MM.1S (cell line): ENCODE data around the gene WRNIP1.

Source experiments
- DNase-seq: peaks from one replicate; pipeline ENCODE4 v3.0.0-alpha.2; 2015
- H2AFZ ChIP-seq: fragments of 300-600 bp; sonication (generic); 2 replicates; pipeline ENCODE4 v1.6.0; 2016; ENCODE audit warnings: antibody characterized with exemption, low read length
- H3F3A ChIP-seq: fragments of 300-600 bp; sonication (generic); 2 replicates; pipeline ENCODE4 v1.6.1; 2016; ENCODE audit warnings: mild to moderate bottlenecking, antibody characterized with exemption, low read length, moderate library complexity, mixed read lengths; ENCODE audit not compliant: insufficient read depth
- H3K27ac ChIP-seq: fragments of 300-600 bp; sonication (generic); 2 replicates; pipeline ENCODE4 v1.5.1; 2016; ENCODE audit warnings: mild to moderate bottlenecking, low read length
- H3K27me3 ChIP-seq: fragments of 300-600 bp; sonication (generic); replicated peaks from 2 replicates; pipeline ENCODE4 v1.6.0; 2016; ENCODE audit warnings: low read length; ENCODE audit not compliant: insufficient read depth
- H3K36me3 ChIP-seq: fragments of 300-600 bp; sonication (generic); replicated peaks from 2 replicates; pipeline ENCODE4 v1.6.1; 2016; ENCODE audit warnings: mild to moderate bottlenecking, low read length, mixed read lengths; ENCODE audit not compliant: insufficient read depth
- H3K4me1 ChIP-seq: fragments of 300-600 bp; sonication (generic); 2 replicates; pipeline ENCODE4 v1.6.1; 2016; ENCODE audit warnings: low read length, mixed read lengths
- H3K4me2 ChIP-seq: fragments of 300-600 bp; sonication (generic); 2 replicates; pipeline ENCODE4 v1.6.0; 2016; ENCODE audit warnings: low read depth, low read length
- H3K4me3 ChIP-seq: fragments of 300-600 bp; sonication (generic); 2 replicates; pipeline ENCODE4 v1.5.1; 2016; ENCODE audit warnings: low read length, mixed read lengths
- H3K79me2 ChIP-seq: fragments of 300-600 bp; sonication (generic); 2 replicates; pipeline ENCODE4 v1.6.1; 2016; ENCODE audit warnings: mixed run types, low read length, mixed read lengths
- H3K9ac ChIP-seq: fragments of 300-600 bp; sonication (generic); 2 replicates; pipeline ENCODE4 v1.6.1; 2016; ENCODE audit warnings: low read length, mixed read lengths
- H3K9me2 ChIP-seq: fragments of 300-600 bp; sonication (generic); replicated peaks from 2 replicates; pipeline ENCODE4 v1.6.1; 2016; ENCODE audit warnings: mild to moderate bottlenecking, low read length, mixed read lengths; ENCODE audit not compliant: insufficient read depth
- H3K9me3 ChIP-seq: fragments of 300-600 bp; sonication (generic); replicated peaks from 2 replicates; pipeline ENCODE4 v1.6.1; 2016; ENCODE audit warnings: mild to moderate bottlenecking, low read length, mixed read lengths; ENCODE audit not compliant: insufficient read depth
- H4K20me1 ChIP-seq: fragments of 300-600 bp; sonication (generic); 2 replicates; pipeline ENCODE4 v1.6.1; 2016; ENCODE audit warnings: mild to moderate bottlenecking, low read length, moderate library complexity, mixed read lengths; ENCODE audit not compliant: insufficient read depth
- EZH2 ChIP-seq: fragments of 300-600 bp; sonication (generic); optimal IDR thresholded peaks from 2 replicates; pipeline ENCODE3; 2017; ENCODE audit warnings: low read depth, mild to moderate bottlenecking, antibody characterized with exemption, low read length, mixed read lengths
- EZH2phosphoT487 ChIP-seq: fragments of 300-600 bp; sonication (generic); IDR thresholded peaks from 2 replicates; pipeline ENCODE4 v1.6.1; 2018; ENCODE audit warnings: antibody characterized with exemption, low read length
- TF ChIP-seq, protein P1 (sequence below): fragments of 300-600 bp; sonication (generic); IDR thresholded peaks from 2 replicates; pipeline ENCODE4 v1.5.1; 2016; ENCODE audit warnings: antibody characterized with exemption, low read length, mixed read lengths

Gene WRNIP1

DNA sequence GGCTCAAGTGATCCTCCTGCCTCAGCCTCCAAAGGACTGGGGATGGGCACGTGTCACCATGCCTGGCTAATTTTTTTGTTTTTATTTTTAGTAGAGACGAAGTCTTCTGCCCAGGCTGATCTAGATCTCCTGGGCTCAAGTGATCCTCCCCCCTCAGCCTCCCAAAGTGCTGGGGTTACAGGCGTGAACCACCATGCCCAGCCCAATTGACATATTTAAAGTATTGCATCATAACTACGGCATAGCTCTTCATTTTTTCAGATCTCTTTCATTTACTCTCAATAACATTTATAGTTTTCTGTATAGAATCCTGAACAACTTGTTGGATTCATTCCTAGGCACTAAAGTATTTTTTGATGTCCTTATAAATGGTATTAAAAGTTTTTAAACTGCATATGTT is 63.4 kb downstream of the WRNIP1 start:
- TF ChIP-seq, protein P1, sequence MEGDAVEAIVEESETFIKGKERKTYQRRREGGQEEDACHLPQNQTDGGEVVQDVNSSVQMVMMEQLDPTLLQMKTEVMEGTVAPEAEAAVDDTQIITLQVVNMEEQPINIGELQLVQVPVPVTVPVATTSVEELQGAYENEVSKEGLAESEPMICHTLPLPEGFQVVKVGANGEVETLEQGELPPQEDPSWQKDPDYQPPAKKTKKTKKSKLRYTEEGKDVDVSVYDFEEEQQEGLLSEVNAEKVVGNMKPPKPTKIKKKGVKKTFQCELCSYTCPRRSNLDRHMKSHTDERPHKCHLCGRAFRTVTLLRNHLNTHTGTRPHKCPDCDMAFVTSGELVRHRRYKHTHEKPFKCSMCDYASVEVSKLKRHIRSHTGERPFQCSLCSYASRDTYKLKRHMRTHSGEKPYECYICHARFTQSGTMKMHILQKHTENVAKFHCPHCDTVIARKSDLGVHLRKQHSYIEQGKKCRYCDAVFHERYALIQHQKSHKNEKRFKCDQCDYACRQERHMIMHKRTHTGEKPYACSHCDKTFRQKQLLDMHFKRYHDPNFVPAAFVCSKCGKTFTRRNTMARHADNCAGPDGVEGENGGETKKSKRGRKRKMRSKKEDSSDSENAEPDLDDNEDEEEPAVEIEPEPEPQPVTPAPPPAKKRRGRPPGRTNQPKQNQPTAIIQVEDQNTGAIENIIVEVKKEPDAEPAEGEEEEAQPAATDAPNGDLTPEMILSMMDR = no peak
- no peak for TF ChIP-seq EZH2
- TF ChIP-seq EZH2phosphoT487 = no peak
- H3K36me3 ChIP-seq = no peaks in the 10 kb centered on the region
- H4K20me1 ChIP-seq = no peaks in the 10 kb centered on the region
- no peak overlapping the region for H3K4me3 ChIP-seq
- H3K9me3 ChIP-seq = no peaks in the 10 kb centered on the region
- no peaks in the 10 kb centered on the region for H3K79me2 ChIP-seq
- H3K4me2 ChIP-seq = no peak overlapping the region
- no peak for DNase-seq
- no peaks in the 10 kb centered on the region for H3K27me3 ChIP-seq
- H3K27ac ChIP-seq = no peak overlapping the region
- H3K9ac ChIP-seq = no peak overlapping the region
- no peaks in the 10 kb centered on the region for H3K9me2 ChIP-seq
- H2AFZ ChIP-seq = no peak overlapping the region
- no peaks in the 10 kb centered on the region for H3F3A ChIP-seq
- no peaks in the 10 kb centered on the region for H3K4me1 ChIP-seq

DNA sequence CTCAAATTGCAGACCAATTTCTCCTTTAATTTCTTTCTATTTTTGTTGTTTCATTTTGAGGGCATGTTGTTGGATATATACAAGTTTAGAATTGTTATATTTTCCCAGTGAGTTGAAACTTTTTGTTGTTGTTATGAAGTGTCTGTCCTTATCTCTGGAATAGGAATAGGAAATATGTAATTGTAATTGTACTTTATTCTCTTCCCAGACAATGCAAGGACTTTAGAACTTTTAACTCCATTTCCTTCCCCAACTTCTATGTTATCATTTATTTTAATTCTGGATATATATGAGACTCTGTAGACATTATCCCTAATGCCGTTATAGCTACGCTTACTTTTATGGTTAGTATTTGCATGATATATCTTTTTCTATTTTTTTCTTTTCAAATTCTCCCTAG is 64.1 kb downstream of the WRNIP1 start:
- H3K27ac ChIP-seq = no peak overlapping the region
- no peaks in the 10 kb centered on the region for H3K27me3 ChIP-seq
- no peaks in the 10 kb centered on the region for H4K20me1 ChIP-seq
- TF ChIP-seq EZH2phosphoT487 = no peak
- no peak for TF ChIP-seq EZH2
- TF ChIP-seq, protein P1 = no peak
- no peaks in the 10 kb centered on the region for H3K9me2 ChIP-seq
- H3K4me3 ChIP-seq = no peak overlapping the region
- H3K9ac ChIP-seq = no peak overlapping the region
- no peaks in the 10 kb centered on the region for H3K9me3 ChIP-seq
- H2AFZ ChIP-seq = no peak overlapping the region
- H3K36me3 ChIP-seq = no peaks in the 10 kb centered on the region
- DNase-seq = no peak
- no peaks in the 10 kb centered on the region for H3F3A ChIP-seq
- H3K4me1 ChIP-seq = no peaks in the 10 kb centered on the region
- H3K79me2 ChIP-seq = no peaks in the 10 kb centered on the region
- H3K4me2 ChIP-seq = no peak overlapping the region

DNA sequence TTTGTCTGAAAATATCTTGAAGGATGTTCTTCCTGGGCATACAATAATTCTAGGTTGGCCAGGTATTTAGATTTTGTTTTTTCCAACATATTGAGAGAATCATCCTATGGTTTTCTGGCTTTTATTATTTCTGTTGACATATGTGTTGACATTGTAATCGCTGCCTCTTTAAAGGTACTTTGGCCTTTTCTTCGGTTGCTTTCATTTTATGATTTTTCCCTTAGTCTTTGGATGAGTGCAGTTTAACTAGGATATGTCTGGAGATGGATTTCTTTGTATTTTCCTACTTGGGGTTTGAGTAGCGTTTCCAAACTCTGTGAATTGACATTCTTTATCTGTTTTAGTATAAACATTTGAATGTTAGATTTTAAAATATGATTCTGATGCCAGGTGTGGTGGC is 65.0 kb downstream of the WRNIP1 start:
- H3K79me2 ChIP-seq = no peaks in the 10 kb centered on the region
- H3K27ac ChIP-seq = no peak overlapping the region
- DNase-seq = no peak
- no peaks in the 10 kb centered on the region for H3K27me3 ChIP-seq
- TF ChIP-seq, protein P1 = no peak
- TF ChIP-seq EZH2 (no peak), EZH2phosphoT487 (no peak)
- no peaks in the 10 kb centered on the region for H3K36me3 ChIP-seq
- H3K9ac ChIP-seq = no peak overlapping the region
- no peak overlapping the region for H3K4me2 ChIP-seq
- H3K9me3 ChIP-seq = no peaks in the 10 kb centered on the region
- H3F3A ChIP-seq = no peaks in the 10 kb centered on the region
- no peaks in the 10 kb centered on the region for H3K4me1 ChIP-seq
- no peak overlapping the region for H3K4me3 ChIP-seq
- no peaks in the 10 kb centered on the region for H3K9me2 ChIP-seq
- no peaks in the 10 kb centered on the region for H4K20me1 ChIP-seq
- H2AFZ ChIP-seq = no peak overlapping the region

DNA sequence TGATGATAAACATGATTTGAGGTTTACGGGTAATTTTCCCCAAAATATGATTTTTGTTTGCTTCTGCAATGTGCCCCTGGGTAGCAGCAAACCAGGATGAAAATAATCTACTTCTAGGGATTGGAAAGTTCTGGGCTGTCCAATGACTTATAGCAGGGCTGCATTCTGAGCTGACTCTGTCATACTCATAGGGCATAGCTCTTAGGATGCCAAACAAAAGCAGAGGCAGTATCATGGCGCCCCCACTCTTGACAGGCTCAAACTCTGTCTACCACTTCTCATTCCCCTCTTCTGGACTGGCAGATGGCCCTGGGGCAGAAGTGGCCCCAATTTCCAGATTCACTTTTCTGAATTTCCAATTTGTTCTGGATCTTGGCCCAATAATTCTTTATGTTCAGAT is 66.2 kb downstream of the WRNIP1 start:
- Histone ChIP-seq H3K9me3 (no peaks in the 10 kb centered on the region), H4K20me1 (no peaks in the 10 kb centered on the region), H3K27ac (no peak overlapping the region), H3K27me3 (no peaks in the 10 kb centered on the region), H2AFZ (no peak overlapping the region), H3K4me1 (no peaks in the 10 kb centered on the region), H3F3A (no peaks in the 10 kb centered on the region), H3K4me2 (no peak overlapping the region), H3K9me2 (no peaks in the 10 kb centered on the region), H3K9ac (no peak overlapping the region), H3K79me2 (no peaks in the 10 kb centered on the region), H3K36me3 (no peaks in the 10 kb centered on the region), H3K4me3 (no peak overlapping the region)
- TF ChIP-seq EZH2 (no peak), EZH2phosphoT487 (no peak)
- TF ChIP-seq, protein P1 = no peak
- DNase-seq = no peak
